Keratinocyte (primary cell): ENCODE results near the gene CPHXL2. TPM values are rescaled to one million over a fixed set of nuclear protein-coding genes. Genes with fewer than 3 reads are reported as not detected.

Source experiments
- DNase-seq: peaks from one replicate; pipeline ENCODE4 v3.0.0-alpha.2; 2011; ENCODE audit warnings: low read depth, missing footprints, low spot score
- FAIRE-seq: peaks from 2 replicates; lab custom pipeline; 2011; peaks lifted over from hg19 to GRCh38; lab: Jason Lieb, UNC
- H2AFZ ChIP-seq: 2 replicates; pipeline ENCODE4 v1.6.0; 2012; ENCODE audit warnings: low read length, control low read depth, inconsistent platforms; ENCODE audit not compliant: control insufficient read depth
- H3K27ac ChIP-seq: 2 replicates; pipeline ENCODE4 v1.5.1; 2011; ENCODE audit warnings: low read length; ENCODE audit not compliant: control insufficient read depth, insufficient read depth
- H3K27me3 ChIP-seq: 3 replicates; pipeline ENCODE4 v1.6.0; 2011; ENCODE audit warnings: low read length; ENCODE audit not compliant: control insufficient read depth, insufficient read depth; ENCODE audit errors: extremely low read depth
- H3K36me3 ChIP-seq, 2 experiments: 2 replicates in 1 of 2; 3 replicates in 1 of 2; pipeline ENCODE4 v1.5.1; 2011; ENCODE audit warnings: low read length in 2 of 2, mild to moderate bottlenecking in 1 of 2; ENCODE audit not compliant: control insufficient read depth in 2 of 2, insufficient read depth in 2 of 2; ENCODE audit errors: extremely low read depth in 1 of 2
- H3K4me1 ChIP-seq: 3 replicates; pipeline ENCODE4 v1.5.1; 2011; ENCODE audit warnings: low read length; ENCODE audit not compliant: control insufficient read depth, insufficient read depth; ENCODE audit errors: extremely low read depth
- H3K4me2 ChIP-seq: 3 replicates; pipeline ENCODE4 v1.6.0; 2011; ENCODE audit warnings: low read depth, low read length; ENCODE audit not compliant: control insufficient read depth, insufficient read depth; ENCODE audit errors: extremely low read depth
- H3K4me3 ChIP-seq, 3 experiments: fragments of 200-600 bp in 1 of 3; sonication (generic) in 1 of 3; 2 replicates in 2 of 3; 3 replicates in 1 of 3; pipeline ENCODE4 v1.5.1; 2011 to 2016; ENCODE audit warnings: low read length in 3 of 3, mild to moderate bottlenecking in 3 of 3, control low read depth in 2 of 3, inconsistent platforms in 1 of 3, low read depth in 1 of 3, mixed read lengths in 1 of 3, mixed run types in 1 of 3, moderate library complexity in 1 of 3; ENCODE audit not compliant: control insufficient read depth in 2 of 3, insufficient read depth in 2 of 3; ENCODE audit errors: extremely low read depth in 1 of 3
- H3K79me2 ChIP-seq: 2 replicates; pipeline ENCODE4 v1.6.0; 2012; ENCODE audit warnings: low read length; ENCODE audit not compliant: control insufficient read depth, insufficient read depth
- H3K9ac ChIP-seq: 3 replicates; pipeline ENCODE4 v1.6.0; 2011; ENCODE audit warnings: low read length; ENCODE audit not compliant: control insufficient read depth, insufficient read depth; ENCODE audit errors: extremely low read depth
- H3K9me1 ChIP-seq: 3 replicates; pipeline ENCODE4 v1.6.0; 2011; ENCODE audit warnings: low read length; ENCODE audit not compliant: control insufficient read depth, insufficient read depth; ENCODE audit errors: extremely low read depth
- H3K9me3 ChIP-seq: 2 replicates; pipeline ENCODE4 v1.5.1; 2012; ENCODE audit warnings: low read depth, low read length; ENCODE audit not compliant: control insufficient read depth
- H4K20me1 ChIP-seq: 3 replicates; pipeline ENCODE4 v1.6.0; 2011; ENCODE audit warnings: low read length; ENCODE audit not compliant: control insufficient read depth, insufficient read depth; ENCODE audit errors: extremely low read depth
- EZH2 ChIP-seq: IDR thresholded peaks from one replicate; pipeline ENCODE4 v1.6.1; 2012; ENCODE audit warnings: inconsistent platforms, mild to moderate bottlenecking, low read length, moderate library complexity
- dilution Hi-C: fragments of 300-500 bp; cut with MboI; formaldehyde crosslinking; loops from one replicate; pipeline ENCODE4 v1.7.0; 2020; ENCODE audit warnings: low sequenced_read_pairs; ENCODE audit not compliant: extremely low pct_ligation_motif_present
- polyA plus RNA-seq, 5 experiments: library from polyadenylated mRNA; depleted of rRNA in 3 of 5; stranded (reverse) in 3 of 5; stranded (forward) in 1 of 5; unstranded in 1 of 5; fragments of >200 nt; gene quantifications; 1 replicate in 1 of 5; 2 replicates in 3 of 5; 3 replicates in 1 of 5; pipeline versions ENCODE4 v1.2.1 to v1.2.3, GENCODE V29; 2011 to 2012; ENCODE audit warnings: missing spikeins in 2 of 5, low read depth in 1 of 5, low replicate concordance in 1 of 5
- TF ChIP-seq, protein P1 (sequence below), 3 experiments: IDR thresholded peaks in 1 of 3; conservative IDR thresholded peaks in 1 of 3; optimal IDR thresholded peaks in 1 of 3; 2 replicates in 2 of 3; 3 replicates in 1 of 3; pipeline versions ENCODE3 to v1.5.1; 2011; ENCODE audit warnings: low read length in 3 of 3, mild to moderate bottlenecking in 3 of 3, moderate library complexity in 2 of 3, control low read depth in 1 of 3, inconsistent platforms in 1 of 3; ENCODE audit not compliant: insufficient read depth in 2 of 3; ENCODE audit errors: extremely low read depth in 1 of 3

Gene CPHXL2
- polyA plus RNA-seq, 1 donor (not counting 4 experiments of a cell fraction or from before 2014, with no cell fraction given) = not detected

DNA sequence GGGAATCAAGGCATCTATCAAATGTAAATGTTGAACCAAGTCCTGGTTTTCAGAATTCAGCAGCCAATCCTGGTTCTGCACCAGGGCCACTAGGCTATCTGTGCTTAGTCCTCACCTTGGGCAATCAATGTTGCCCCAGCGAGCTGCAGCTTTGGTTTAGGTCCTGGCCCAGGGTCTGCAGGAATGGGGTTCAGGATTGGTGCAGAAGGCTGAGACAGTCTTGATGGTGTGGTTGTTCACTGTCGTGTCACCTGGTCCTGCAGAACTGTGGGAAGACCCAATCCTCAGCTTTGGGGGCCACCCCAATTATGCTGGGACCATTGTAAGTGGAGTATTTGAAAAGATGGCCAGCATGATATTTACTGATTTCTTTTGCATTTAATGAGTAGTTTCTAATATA lies 18.6 kb downstream of the CPHXL2 start:
- no peak for TF ChIP-seq EZH2
- TF ChIP-seq, protein P1, sequence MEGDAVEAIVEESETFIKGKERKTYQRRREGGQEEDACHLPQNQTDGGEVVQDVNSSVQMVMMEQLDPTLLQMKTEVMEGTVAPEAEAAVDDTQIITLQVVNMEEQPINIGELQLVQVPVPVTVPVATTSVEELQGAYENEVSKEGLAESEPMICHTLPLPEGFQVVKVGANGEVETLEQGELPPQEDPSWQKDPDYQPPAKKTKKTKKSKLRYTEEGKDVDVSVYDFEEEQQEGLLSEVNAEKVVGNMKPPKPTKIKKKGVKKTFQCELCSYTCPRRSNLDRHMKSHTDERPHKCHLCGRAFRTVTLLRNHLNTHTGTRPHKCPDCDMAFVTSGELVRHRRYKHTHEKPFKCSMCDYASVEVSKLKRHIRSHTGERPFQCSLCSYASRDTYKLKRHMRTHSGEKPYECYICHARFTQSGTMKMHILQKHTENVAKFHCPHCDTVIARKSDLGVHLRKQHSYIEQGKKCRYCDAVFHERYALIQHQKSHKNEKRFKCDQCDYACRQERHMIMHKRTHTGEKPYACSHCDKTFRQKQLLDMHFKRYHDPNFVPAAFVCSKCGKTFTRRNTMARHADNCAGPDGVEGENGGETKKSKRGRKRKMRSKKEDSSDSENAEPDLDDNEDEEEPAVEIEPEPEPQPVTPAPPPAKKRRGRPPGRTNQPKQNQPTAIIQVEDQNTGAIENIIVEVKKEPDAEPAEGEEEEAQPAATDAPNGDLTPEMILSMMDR (optimal IDR thresholded peaks at IDR 0.05 in 1 of 3, IDR thresholded peaks at IDR 0.05 in 1 of 3, conservative IDR thresholded peaks at IDR 0.05 in 1 of 3; ENCODE audit: extremely low read depth in 1 of 3, insufficient read depth in 2 of 3, low read length in 3 of 3) = no peak

DNA sequence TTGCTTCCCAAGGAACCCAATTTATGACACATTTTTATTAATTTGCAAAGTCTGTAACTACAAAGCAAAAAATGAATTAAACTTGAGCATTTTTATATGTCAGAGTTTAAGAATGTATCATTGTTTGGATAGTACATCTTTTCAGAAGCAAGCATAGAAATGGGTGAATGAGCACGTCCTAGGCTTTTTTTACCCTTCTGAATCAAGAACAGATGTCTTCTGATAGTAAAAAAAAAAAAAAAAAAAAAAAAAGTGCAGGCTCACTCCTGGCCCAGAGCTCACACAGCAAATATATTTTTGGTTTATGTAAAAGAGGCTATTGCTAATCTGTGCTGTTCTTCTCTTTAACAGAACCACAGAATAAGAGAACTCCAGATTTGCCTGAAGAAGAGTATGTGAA lies 22.9 kb downstream of the CPHXL2 start:
- dilution Hi-C loops = no loop called here
- no peak overlapping the region for H2AFZ ChIP-seq
- H3K4me3 ChIP-seq = no peak overlapping the region
- peaks cover 2% of the 10 kb centered on the region for H3K9me1 ChIP-seq
- no peak overlapping the region for H3K27ac ChIP-seq
- no peaks in the 10 kb centered on the region for H3K9me3 ChIP-seq
- H3K36me3 ChIP-seq = peaks cover 17% of the 10 kb centered on the region in 2 experiments
- H4K20me1 ChIP-seq = peaks cover 4% of the 10 kb centered on the region
- FAIRE-seq (no peak), DNase-seq (no peak)
- H3K4me1 ChIP-seq = peaks cover 7% of the 10 kb centered on the region
- no peaks in the 10 kb centered on the region for H3K27me3 ChIP-seq
- peaks cover 56% of the 10 kb centered on the region for H3K79me2 ChIP-seq
- TF ChIP-seq, protein P1 (optimal IDR thresholded peaks at IDR 0.05 in 1 of 3, IDR thresholded peaks at IDR 0.05 in 1 of 3, conservative IDR thresholded peaks at IDR 0.05 in 1 of 3; ENCODE audit: extremely low read depth in 1 of 3, insufficient read depth in 2 of 3, low read length in 3 of 3) = no peak
- TF ChIP-seq EZH2 = no peak
- no peak overlapping the region for H3K4me2 ChIP-seq
- no peak overlapping the region for H3K9ac ChIP-seq

More for the DNA sequence above, 18.6 kb downstream of the CPHXL2 start:
- Histone ChIP-seq H3K79me2 (peaks cover 13% of the 10 kb centered on the region), H4K20me1 (no peaks in the 10 kb centered on the region), H3K4me1 (no peaks in the 10 kb centered on the region), H3K27ac (no peak overlapping the region), H3K9me1 (no peaks in the 10 kb centered on the region), H3K36me3 (peaks cover 13 to 17% of the 10 kb centered on the region in 2 experiments), H3K27me3 (no peaks in the 10 kb centered on the region), H3K4me2 (no peak overlapping the region), H3K4me3 (no peak overlapping the region), H3K9ac (no peak overlapping the region), H3K9me3 (no peaks in the 10 kb centered on the region), H2AFZ (no peak overlapping the region)
- no peak for DNase-seq
- dilution Hi-C loops = no loop called here
- FAIRE-seq = no peak
